ENCODE results near the gene CSMD2. TPM values are rescaled to one million over a fixed set of nuclear protein-coding genes. Genes with fewer than 3 reads are reported as not detected.

CSMD2 gene
- total RNA-seq, 1 donor from 2014 or later = 0.27 TPM

GRCh38 chr1:33497410-33497809, 667.6 kb downstream of the CSMD2 start:
- Mint-ChIP-seq H3K27ac (ENCODE audit: unreplicated experiment) (no peak overlapping the region), H3K36me3 (ENCODE audit: unreplicated experiment) (peaks cover 70% of the 10 kb centered on the region), H3K4me3 (ENCODE audit: unreplicated experiment) (no peak overlapping the region), H3K4me1 (ENCODE audit: low read depth, unreplicated experiment) (no peaks in the 10 kb centered on the region), H3K27me3 (ENCODE audit: unreplicated experiment) (peaks cover 4% of the 10 kb centered on the region), H3K9me3 (ENCODE audit: unreplicated experiment) (peaks cover 35% of the 10 kb centered on the region)
- DNase-seq = no peak
- no peak for TF ChIP-seq CTCF (IDR thresholded peaks at IDR 0.05; ENCODE audit: partially characterized antibody, unreplicated experiment)

GRCh38 chr1:33494929-33495328, 670.1 kb downstream of the CSMD2 start:
- H3K27me3 Mint-ChIP-seq (ENCODE audit: unreplicated experiment) = peaks cover 4% of the 10 kb centered on the region
- peaks cover 81% of the 10 kb centered on the region for H3K36me3 Mint-ChIP-seq (ENCODE audit: unreplicated experiment)
- no peak for TF ChIP-seq CTCF (IDR thresholded peaks at IDR 0.05; ENCODE audit: partially characterized antibody, unreplicated experiment)
- H3K27ac Mint-ChIP-seq (ENCODE audit: unreplicated experiment) = no peak overlapping the region
- H3K4me1 Mint-ChIP-seq (ENCODE audit: low read depth, unreplicated experiment) = no peaks in the 10 kb centered on the region
- no peak for DNase-seq
- peaks cover 30% of the 10 kb centered on the region for H3K9me3 Mint-ChIP-seq (ENCODE audit: unreplicated experiment)
- H3K4me3 Mint-ChIP-seq (ENCODE audit: unreplicated experiment) = no peak overlapping the region

- H3K4me1 Mint-ChIP-seq (ENCODE audit: low read depth, unreplicated experiment) = no peaks in the 10 kb centered on the region
- peaks cover 58% of the 10 kb centered on the region for H3K36me3 Mint-ChIP-seq (ENCODE audit: unreplicated experiment)
- no peak for TF ChIP-seq CTCF (IDR thresholded peaks at IDR 0.05; ENCODE audit: partially characterized antibody, unreplicated experiment)
- DNase-seq = no peak
- peaks cover 4% of the 10 kb centered on the region for H3K9me3 Mint-ChIP-seq (ENCODE audit: unreplicated experiment)
- no peaks in the 10 kb centered on the region for H3K27me3 Mint-ChIP-seq (ENCODE audit: unreplicated experiment)
- H3K4me3 Mint-ChIP-seq (ENCODE audit: unreplicated experiment) = no peak overlapping the region
- no peak overlapping the region for H3K27ac Mint-ChIP-seq (ENCODE audit: unreplicated experiment)
Measured at GRCh38 chr1:33488624-33489023, 676.4 kb downstream of the CSMD2 start.

- no peak for DNase-seq
- H3K9me3 Mint-ChIP-seq (ENCODE audit: unreplicated experiment) = no peaks in the 10 kb centered on the region
- H3K4me1 Mint-ChIP-seq (ENCODE audit: low read depth, unreplicated experiment) = no peaks in the 10 kb centered on the region
- peaks cover 34% of the 10 kb centered on the region for H3K36me3 Mint-ChIP-seq (ENCODE audit: unreplicated experiment)
- no peak for TF ChIP-seq CTCF (IDR thresholded peaks at IDR 0.05; ENCODE audit: partially characterized antibody, unreplicated experiment)
- no peak overlapping the region for H3K27ac Mint-ChIP-seq (ENCODE audit: unreplicated experiment)
- H3K27me3 Mint-ChIP-seq (ENCODE audit: unreplicated experiment) = peaks cover 8% of the 10 kb centered on the region
- no peak overlapping the region for H3K4me3 Mint-ChIP-seq (ENCODE audit: unreplicated experiment)
Measured at GRCh38 chr1:33482412-33482811, 682.6 kb downstream of the CSMD2 start.

- H3K27me3 Mint-ChIP-seq (ENCODE audit: unreplicated experiment) = peaks cover 8% of the 10 kb centered on the region
- no peak overlapping the region for H3K4me3 Mint-ChIP-seq (ENCODE audit: unreplicated experiment)
- no peak for TF ChIP-seq CTCF (IDR thresholded peaks at IDR 0.05; ENCODE audit: partially characterized antibody, unreplicated experiment)
- H3K9me3 Mint-ChIP-seq (ENCODE audit: unreplicated experiment) = peaks cover 4% of the 10 kb centered on the region
- no peak overlapping the region for H3K27ac Mint-ChIP-seq (ENCODE audit: unreplicated experiment)
- H3K36me3 Mint-ChIP-seq (ENCODE audit: unreplicated experiment) = peaks cover 10% of the 10 kb centered on the region
- no peak for DNase-seq
- H3K4me1 Mint-ChIP-seq (ENCODE audit: low read depth, unreplicated experiment) = peaks cover 3% of the 10 kb centered on the region
Measured at GRCh38 chr1:33477451-33477850, 687.6 kb downstream of the CSMD2 start.

Data from glutamatergic neuron (in vitro differentiated cells).